NCI-H1048 (cell line): Measurements from ENCODE around the gene KCNAB2.

Experiments used
- DNase-seq: peaks from one replicate; lab custom pipeline; 2025; lab: John Stamatoyannopoulos, UW

KCNAB2 gene

GRCh38 chr1:6097824-6098223 is 52.1 kb downstream of the KCNAB2 start:
- no peak for DNase-seq

GRCh38 chr1:6098303-6099215 is 52.9 kb downstream of the KCNAB2 start:
- no peak for DNase-seq

- DNase-seq: no peak
Measured at GRCh38 chr1:6099297-6099696, 53.6 kb downstream of the KCNAB2 start.

- no peak for DNase-seq
Measured at GRCh38 chr1:6099787-6100765, 54.4 kb downstream of the KCNAB2 start.

- no peak for DNase-seq
Measured at GRCh38 chr1:6100861-6101783, 55.4 kb downstream of the KCNAB2 start.

GRCh38 chr1:6101826-6102531 is 56.3 kb downstream of the KCNAB2 start:
- DNase-seq: no peak

GRCh38 chr1:6102532-6102845 is 56.8 kb downstream of the KCNAB2 start:
- no peak for DNase-seq

GRCh38 chr1:6103111-6103853 is 57.6 kb downstream of the KCNAB2 start:
- no peak for DNase-seq

- DNase-seq: no peak
Measured at GRCh38 chr1:6103854-6104530, 58.3 kb downstream of the KCNAB2 start.

- no peak for DNase-seq
Measured at GRCh38 chr1:6104631-6105030, 58.9 kb downstream of the KCNAB2 start.

- no peak for DNase-seq
Measured at GRCh38 chr1:6105218-6105679, 59.6 kb downstream of the KCNAB2 start.

- DNase-seq: no peak
Measured at GRCh38 chr1:6105763-6106162, 60.1 kb downstream of the KCNAB2 start.

- no peak for DNase-seq
Measured at GRCh38 chr1:6106321-6106731, 60.6 kb downstream of the KCNAB2 start.

- no peak for DNase-seq
Measured at GRCh38 chr1:6106977-6107376, 61.3 kb downstream of the KCNAB2 start.

GRCh38 chr1:6107409-6108356 is 62.0 kb downstream of the KCNAB2 start:
- DNase-seq: no peak

- DNase-seq: no peak
Measured at GRCh38 chr1:6108476-6108875, 62.8 kb downstream of the KCNAB2 start.

GRCh38 chr1:6108937-6109614 is 63.4 kb downstream of the KCNAB2 start:
- no peak for DNase-seq

- no peak for DNase-seq
Measured at GRCh38 chr1:6109688-6110087, 64.0 kb downstream of the KCNAB2 start.
